Prostate gland (tissue), 2 donors: ENCODE data around the gene PDGFRB. TPM values are rescaled to one million over a fixed set of nuclear protein-coding genes. Genes with fewer than 3 reads are reported as not detected.

ENCODE experiments used
- DNase-seq: peaks from one replicate; pipeline ENCODE4 v3.0.0-alpha.2; 2019; ENCODE audit warnings: low spot score
- H3K27ac ChIP-seq, 2 donors: fragments of 200-600 bp; sonication (generic); 2 replicates each; pipeline ENCODE4 v1.5.1; 2017 to 2019
- H3K27me3 ChIP-seq: fragments of 200-600 bp; sonication (generic); replicated peaks from 2 replicates; pipeline ENCODE4 v1.5.1; 2019; ENCODE audit not compliant: insufficient read depth
- H3K36me3 ChIP-seq, 2 donors: fragments of 200-600 bp; sonication (generic); 1 replicate in 1 of 2; 2 replicates in 1 of 2; pipeline versions ENCODE4 v1.5.1 to v1.8.1; 2017 to 2019
- H3K4me1 ChIP-seq: fragments of 200-600 bp; sonication (generic); replicated peaks from 2 replicates; pipeline ENCODE4 v1.5.1; 2019
- H3K4me3 ChIP-seq, 2 donors: fragments of 200-600 bp; sonication (generic); 2 replicates each; pipeline ENCODE4 v1.5.1; 2017 to 2019
- H3K9me3 ChIP-seq: fragments of 200-600 bp; sonication (generic); 2 replicates; pipeline ENCODE4 v1.5.1; 2017
- CTCF ChIP-seq, 4 experiments: fragments of 200-600 bp in 2 of 4; fragments of 450-650 bp in 2 of 4; sonication (generic) in 2 of 4; IDR thresholded peaks; 1 replicate in 3 of 4; 2 replicates in 1 of 4; pipeline ENCODE4 v1.5.1; 2016 to 2019; ENCODE audit warnings: antibody characterized with exemption in 4 of 4, mild to moderate bottlenecking in 2 of 4, moderate library complexity in 2 of 4
- POLR2A ChIP-seq: fragments of 450-650 bp; IDR thresholded peaks from one replicate; pipeline ENCODE4 v1.6.1; 2016; ENCODE audit warnings: antibody characterized with exemption, mild to moderate bottlenecking
- POLR2AphosphoS5 ChIP-seq: sonication (generic); formaldehyde crosslinking; IDR thresholded peaks from one replicate; pipeline ENCODE4 v1.6.1; 2017; ENCODE audit warnings: antibody characterized with exemption
- WGBS: methylation state at CpG from one replicate; pipeline ENCODE4 v1.1.5; 2018; 5-methylcytosine and 5-hydroxymethylcytosine counted together
- intact Hi-C: fragments of 100-400 bp; cut with DNase I; formaldehyde crosslinking; loops from one replicate; pipeline ENCODE4 v1.14.2; 2022
- total RNA-seq, 2 donors: library from RNA; depleted of rRNA; stranded (reverse); fragments of >200 nt; gene quantifications; one replicate each; pipeline ENCODE4 v1.1.0, GENCODE V29; 2016

The PDGFRB gene
- total RNA-seq, 2 donors from 2014 or later, result 14.5 to 161 TPM

GRCh38 chr5:150112201-150113046 lies 43.2 kb downstream of the PDGFRB start:
- peaks cover 2% of the 10 kb centered on the region for H3K27me3 ChIP-seq
- no peak for DNase-seq
- 51% methylated on average over 6 of the region's 6 CpGs for WGBS
- H3K36me3 ChIP-seq, result no peaks in the 10 kb centered on the region
- no peak overlapping the region for H3K4me3 ChIP-seq
- intact Hi-C loops, result no loop called here
- no peaks in the 10 kb centered on the region for H3K4me1 ChIP-seq
- no peaks in the 10 kb centered on the region for H3K9me3 ChIP-seq
- no peak overlapping the region for H3K27ac ChIP-seq
- no peak for TF ChIP-seq POLR2AphosphoS5
- no peak for TF ChIP-seq CTCF (IDR thresholded peaks at IDR 0.05)
- TF ChIP-seq POLR2A, result no peak

DNA sequence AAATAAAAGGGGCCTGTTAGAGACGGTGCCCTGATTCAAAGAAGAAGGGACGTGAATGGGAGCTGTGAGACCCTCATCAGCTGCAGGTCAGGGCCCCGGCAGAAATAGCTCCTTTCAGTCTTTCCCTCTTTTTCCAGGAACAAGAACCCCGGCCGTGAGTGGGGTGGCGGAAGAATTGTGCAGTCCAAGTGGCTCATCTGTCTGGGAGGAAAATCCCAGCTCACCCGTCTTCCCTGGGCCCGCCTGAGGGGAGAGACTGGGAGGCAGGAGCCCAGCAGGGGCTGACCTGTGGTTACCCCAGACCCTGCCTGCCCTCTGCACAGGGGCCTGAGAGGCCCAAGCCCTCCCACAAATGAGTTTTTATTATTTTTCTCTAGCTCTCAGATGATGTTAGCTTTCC lies 44.5 kb downstream of the PDGFRB start:
- no peak for DNase-seq
- no peak overlapping the region for H3K27ac ChIP-seq
- peaks cover 2% of the 10 kb centered on the region for H3K27me3 ChIP-seq
- 79% methylated on average over 8 of the region's 8 CpGs for WGBS
- TF ChIP-seq CTCF (IDR thresholded peaks at IDR 0.05) (no peak), POLR2A (no peak), POLR2AphosphoS5 (no peak)
- no peaks in the 10 kb centered on the region for H3K9me3 ChIP-seq
- no peaks in the 10 kb centered on the region for H3K4me1 ChIP-seq
- H3K36me3 ChIP-seq, result no peaks in the 10 kb centered on the region
- H3K4me3 ChIP-seq, result no peak overlapping the region
- intact Hi-C loops, result no loop called here

GRCh38 chr5:150109921-150110320 lies 45.7 kb downstream of the PDGFRB start:
- intact Hi-C loops, result no loop called here
- Histone ChIP-seq H3K9me3 (no peaks in the 10 kb centered on the region), H3K27me3 (peaks cover 2% of the 10 kb centered on the region), H3K27ac (no peak overlapping the region), H3K4me1 (no peaks in the 10 kb centered on the region), H3K36me3 (no peaks in the 10 kb centered on the region), H3K4me3 (no peak overlapping the region)
- DNase-seq, result no peak
- WGBS, result 65% methylated on average over 4 of the region's 4 CpGs
- TF ChIP-seq POLR2A, result no peak
- TF ChIP-seq POLR2AphosphoS5, result no peak
- no peak for TF ChIP-seq CTCF (IDR thresholded peaks at IDR 0.05)

- Histone ChIP-seq H3K36me3 (no peaks in the 10 kb centered on the region), H3K4me1 (no peaks in the 10 kb centered on the region), H3K27me3 (peaks cover 2% of the 10 kb centered on the region), H3K9me3 (no peaks in the 10 kb centered on the region), H3K27ac (no peak overlapping the region), H3K4me3 (no peak overlapping the region)
- no peak for DNase-seq
- intact Hi-C loops, result no loop called here
- TF ChIP-seq CTCF (IDR thresholded peaks at IDR 0.05) (no peak), POLR2AphosphoS5 (no peak), POLR2A (no peak)
- 84% methylated on average over 11 of the region's 11 CpGs for WGBS
Observed at GRCh38 chr5:150108711-150109514, 46.7 kb downstream of the PDGFRB start.
